Activated B cell treated with CpG ODN at 0.5 μM for 24 hours (primary cell): ENCODE measurements around the gene CBX6. TPM values are rescaled to one million over a fixed set of nuclear protein-coding genes. Genes with fewer than 3 reads are reported as not detected.

Experiments used
- ATAC-seq: fragments of 200-7000 bp; cut with Tn5 transposase; one replicate; pipeline ENCODE4 v1.10.0; 2021; ENCODE audit warnings: low read depth, mild to moderate bottlenecking, moderate library complexity
- CTCF ChIA-PET: fragments of 350-600 bp; sonication (Branson Sonifier 250); formaldehyde crosslinking; loops from one replicate; lab custom pipeline; 2021; ENCODE audit warnings: antibody characterized with exemption; lab: Charles Lee
- POLR2A ChIA-PET: fragments of 350-600 bp; sonication (Branson Sonifier 250); formaldehyde crosslinking; loops from one replicate; lab custom pipeline; 2021; ENCODE audit warnings: antibody characterized with exemption; lab: Charles Lee
- DNase-seq: peaks from one replicate; pipeline ENCODE4 v3.0.0; 2022
- H3K27ac Mint-ChIP-seq: one replicate; pipeline ENCODE4 v1.8.0; 2020; ENCODE audit warnings: mixed read lengths
- H3K27me3 Mint-ChIP-seq: one replicate; pipeline ENCODE4 v1.8.0; 2021; ENCODE audit warnings: mixed read lengths
- H3K36me3 Mint-ChIP-seq: one replicate; pipeline ENCODE4 v1.8.0; 2021; ENCODE audit warnings: low read depth, mixed read lengths
- H3K4me1 Mint-ChIP-seq: one replicate; pipeline ENCODE4 v1.8.0; 2021; ENCODE audit warnings: mixed read lengths
- H3K4me3 Mint-ChIP-seq: one replicate; pipeline ENCODE4 v1.8.0; 2020; ENCODE audit warnings: mild to moderate bottlenecking, mixed read lengths
- H3K9me3 Mint-ChIP-seq: one replicate; pipeline ENCODE4 v1.8.0; 2020; ENCODE audit warnings: mixed read lengths
- intact Hi-C: fragments of 100-400 bp; cut with micrococcal nuclease; formaldehyde crosslinking; loops from one replicate; pipeline ENCODE4 v1.15.1; 2024
- total RNA-seq: library from RNA; stranded (reverse); gene quantifications from 2 replicates; pipeline ENCODE4 v1.2.3, GENCODE V29; 2022
- TF ChIP-seq, protein P1 (sequence below): fragments of 200-600 bp; IDR thresholded peaks from one replicate; pipeline ENCODE4 v1.8.0; 2022; ENCODE audit warnings: antibody characterized with exemption, mild to moderate bottlenecking

CBX6 gene
- total RNA-seq, 1 donor from 2014 or later: 71.8 TPM

GRCh38 chr22:38843657-38844314, 28.2 kb downstream of the CBX6 start, which contains the start of gene NPTXR:
TSS of gene NPTXR (minus strand) at chr22:38844028.
- no peaks in the 10 kb centered on the region for H3K9me3 Mint-ChIP-seq
- H3K27me3 Mint-ChIP-seq: peaks cover 53% of the 10 kb centered on the region
- intact Hi-C loops: loop anchor here (2.0 to 5.0 kb wide), 3 partner anchors 51 to 111 kb away; partner anchors contain the start of genes DNAL4 and SUN2
- H3K36me3 Mint-ChIP-seq: no peaks in the 10 kb centered on the region
- H3K4me3 Mint-ChIP-seq: peak within 1 kb of the TSS; percentile 77
- DNase-seq (peak; percentile 33), ATAC-seq (peak; percentile 56)
- ChIA-PET CTCF (interaction anchor here (0.8 to 1.1 kb wide), 4 partner anchors 9 to 119 kb away, joined by 3 to 8 read pairs (median 5); no protein-coding TSS in a partner anchor), POLR2A (interaction anchor here (1.0 kb wide), 1 partner anchor 28 kb away, joined by 4 read pairs; the partner anchor contains the start of gene CBX6)
- peaks cover 13% of the 10 kb centered on the region for H3K4me1 Mint-ChIP-seq
- H3K27ac Mint-ChIP-seq: no peak within 1 kb of the TSS
- TF ChIP-seq, protein P1, sequence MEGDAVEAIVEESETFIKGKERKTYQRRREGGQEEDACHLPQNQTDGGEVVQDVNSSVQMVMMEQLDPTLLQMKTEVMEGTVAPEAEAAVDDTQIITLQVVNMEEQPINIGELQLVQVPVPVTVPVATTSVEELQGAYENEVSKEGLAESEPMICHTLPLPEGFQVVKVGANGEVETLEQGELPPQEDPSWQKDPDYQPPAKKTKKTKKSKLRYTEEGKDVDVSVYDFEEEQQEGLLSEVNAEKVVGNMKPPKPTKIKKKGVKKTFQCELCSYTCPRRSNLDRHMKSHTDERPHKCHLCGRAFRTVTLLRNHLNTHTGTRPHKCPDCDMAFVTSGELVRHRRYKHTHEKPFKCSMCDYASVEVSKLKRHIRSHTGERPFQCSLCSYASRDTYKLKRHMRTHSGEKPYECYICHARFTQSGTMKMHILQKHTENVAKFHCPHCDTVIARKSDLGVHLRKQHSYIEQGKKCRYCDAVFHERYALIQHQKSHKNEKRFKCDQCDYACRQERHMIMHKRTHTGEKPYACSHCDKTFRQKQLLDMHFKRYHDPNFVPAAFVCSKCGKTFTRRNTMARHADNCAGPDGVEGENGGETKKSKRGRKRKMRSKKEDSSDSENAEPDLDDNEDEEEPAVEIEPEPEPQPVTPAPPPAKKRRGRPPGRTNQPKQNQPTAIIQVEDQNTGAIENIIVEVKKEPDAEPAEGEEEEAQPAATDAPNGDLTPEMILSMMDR: no peak

DNA sequence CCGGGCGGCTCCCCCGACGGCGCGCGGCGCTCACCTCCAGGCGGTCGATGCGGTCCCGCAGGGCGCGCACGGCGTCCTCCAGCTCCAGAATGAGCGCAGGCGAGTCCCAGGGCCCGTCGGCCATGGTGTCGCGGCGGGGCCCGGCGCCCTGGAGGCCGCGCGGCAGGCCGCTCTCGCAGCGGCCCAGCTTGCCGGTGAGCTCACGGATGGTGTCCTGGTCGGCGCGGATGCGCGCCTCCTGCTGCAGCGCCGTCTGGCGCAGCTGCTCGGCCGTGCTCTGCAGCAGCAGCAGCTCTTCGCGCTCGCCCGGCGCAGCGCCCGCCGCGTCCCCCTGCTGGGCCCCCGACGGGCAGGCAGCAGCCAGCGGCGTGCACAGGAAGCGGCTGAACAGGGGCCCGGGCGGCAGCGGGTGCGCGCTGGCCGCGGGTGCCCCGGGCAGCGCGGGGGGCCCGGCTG, 28.8 kb downstream of the CBX6 start:
- Mint-ChIP-seq H3K4me3 (no peak overlapping the region), H3K27me3 (peaks cover 56% of the 10 kb centered on the region), H3K36me3 (no peaks in the 10 kb centered on the region), H3K9me3 (no peaks in the 10 kb centered on the region), H3K27ac (no peak overlapping the region), H3K4me1 (peaks cover 13% of the 10 kb centered on the region)
- DNase-seq (peak; percentile 51), ATAC-seq (peak; percentile 75)
- ChIA-PET POLR2A (no interaction called here), CTCF (interaction anchor here (0.8 to 1.1 kb wide), 4 partner anchors 9 to 118 kb away, joined by 3 to 8 read pairs (median 5); no protein-coding TSS in a partner anchor)
- intact Hi-C loops: loop anchor here (2.0 to 5.0 kb wide), 3 partner anchors 51 to 110 kb away; partner anchors contain the start of genes DNAL4 and SUN2
- TF ChIP-seq, protein P1: no peak

DNA sequence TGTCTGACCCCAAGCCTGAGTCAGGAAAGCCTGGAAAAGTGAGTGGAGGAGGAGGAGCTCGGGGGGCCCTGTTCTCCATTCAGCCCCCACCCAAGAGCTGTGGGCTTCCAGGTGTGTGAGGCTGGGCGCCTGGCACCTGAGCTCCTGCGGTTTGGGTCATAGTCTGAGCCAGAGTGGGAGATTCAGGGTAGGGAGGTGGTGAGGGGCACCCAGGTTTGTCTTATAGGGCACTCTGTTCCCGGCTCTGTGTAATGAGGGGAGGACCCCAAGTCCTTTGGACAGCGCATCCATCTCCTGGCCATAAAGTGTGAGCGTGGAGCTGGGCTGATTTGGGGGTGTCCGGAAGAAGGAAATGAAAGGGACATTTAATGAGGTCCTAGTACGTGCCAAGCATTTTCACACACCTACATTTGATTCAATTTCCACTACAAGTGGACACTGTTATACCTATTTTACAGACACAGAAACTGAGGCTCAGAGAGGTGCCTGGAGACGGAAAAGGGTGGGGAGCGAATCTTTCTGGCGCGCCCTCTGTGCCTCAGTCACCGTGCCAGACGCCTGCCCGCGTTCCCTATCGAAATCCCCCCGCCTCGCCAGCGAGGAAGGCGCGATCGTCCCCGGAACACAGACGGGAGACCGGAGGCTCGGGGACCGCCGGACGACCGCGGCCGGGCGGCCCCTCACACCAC, 29.4 kb downstream of the CBX6 start:
- DNase-seq (no peak), ATAC-seq (no peak)
- Mint-ChIP-seq H3K4me1 (peaks cover 13% of the 10 kb centered on the region), H3K9me3 (no peaks in the 10 kb centered on the region), H3K27me3 (peaks cover 59% of the 10 kb centered on the region), H3K27ac (no peak overlapping the region), H3K4me3 (peak overlapping the region; percentile 77), H3K36me3 (no peaks in the 10 kb centered on the region)
- intact Hi-C loops: loop anchor here (2.0 to 5.0 kb wide), 3 partner anchors 50 to 110 kb away; partner anchors contain the start of genes DNAL4 and SUN2
- TF ChIP-seq, protein P1: no peak
- ChIA-PET POLR2A (no interaction called here), CTCF (interaction anchor here (0.8 to 1.1 kb wide), 4 partner anchors 10 to 118 kb away, joined by 3 to 8 read pairs (median 5); no protein-coding TSS in a partner anchor)

DNA sequence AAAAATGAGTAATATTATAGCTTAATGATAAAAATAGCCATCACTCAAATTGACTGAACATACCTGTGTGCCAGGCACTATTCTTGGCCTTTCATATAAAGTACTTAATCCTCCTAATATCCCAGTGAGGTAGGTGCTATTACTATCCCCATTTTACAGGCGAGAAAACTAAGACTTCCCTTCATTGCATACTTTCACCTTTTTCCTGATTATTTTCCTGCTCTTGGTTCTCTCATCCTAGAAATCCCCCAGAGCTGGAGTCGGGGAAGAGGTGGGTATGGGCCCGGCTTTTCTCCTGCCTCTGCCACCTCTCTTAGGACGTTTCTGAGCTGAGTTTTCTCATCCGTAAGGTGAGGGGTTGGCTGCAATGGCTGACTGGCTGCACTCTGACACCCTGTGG, 30.4 kb downstream of the CBX6 start:
- Mint-ChIP-seq H3K4me3 (no peak overlapping the region), H3K9me3 (no peaks in the 10 kb centered on the region), H3K36me3 (no peaks in the 10 kb centered on the region), H3K27ac (no peak overlapping the region), H3K27me3 (peaks cover 55% of the 10 kb centered on the region), H3K4me1 (peaks cover 13% of the 10 kb centered on the region)
- no peak for ATAC-seq
- no peak for DNase-seq
- TF ChIP-seq, protein P1: no peak
- intact Hi-C loops: loop anchor here (2.0 to 5.0 kb wide), 3 partner anchors 49 to 109 kb away; partner anchors contain the start of genes DNAL4 and SUN2
- ChIA-PET CTCF (interaction anchor here (0.6 kb wide), 1 partner anchor 162 kb away, joined by 3 read pairs; no protein-coding TSS in a partner anchor), POLR2A (interaction anchor here (0.6 kb wide), 1 partner anchor 73 kb away, joined by 3 read pairs; no protein-coding TSS in a partner anchor)
